PC-3 (cell line): ENCODE measurements around the gene TRPV6. TPM values are rescaled to one million over a fixed set of nuclear protein-coding genes. Genes with fewer than 3 reads are reported as not detected.

Source experiments
- ATAC-seq: fragments of 200-7000 bp; cut with Tn5 transposase; 2 replicates; pipeline ENCODE4 v1.9.1; 2020; ENCODE audit warnings: mild to moderate bottlenecking, moderate library complexity
- BruUV-seq: library from RNA; stranded (reverse); fragments of 400-500 nt; replicated peaks from 2 replicates; lab custom pipeline; 2021; lab: Mats Ljungman, UMichigan
- CTCF ChIA-PET: fragments of 300-600 bp; sonication (Branson Sonifier 250); formaldehyde crosslinking; loops from one replicate; lab custom pipeline; 2022; ENCODE audit warnings: antibody characterized with exemption; lab: Charles Lee
- POLR2A ChIA-PET: fragments of 300-600 bp; sonication (Branson Sonifier 250); formaldehyde crosslinking; loops from one replicate; lab custom pipeline; 2022; ENCODE audit warnings: antibody characterized with exemption; ENCODE audit not compliant: unreplicated experiment; lab: Charles Lee
- DNase-seq: peaks from one replicate; pipeline ENCODE4 v3.0.0-alpha.2; 2015
- H2AFZ ChIP-seq: fragments of 300-600 bp; sonication (generic); 2 replicates; pipeline ENCODE4 v1.6.0; 2016; ENCODE audit warnings: antibody characterized with exemption, low read length
- H3F3A ChIP-seq: fragments of 300-600 bp; sonication (generic); one replicate; pipeline ENCODE4 v1.6.0; 2017; ENCODE audit warnings: antibody characterized with exemption, low read length, control low read depth, mild to moderate bottlenecking; ENCODE audit not compliant: unreplicated experiment
- H3K27ac ChIP-seq: fragments of 300-600 bp; sonication (generic); 2 replicates; pipeline ENCODE4 v1.5.1; 2016; ENCODE audit warnings: mild to moderate bottlenecking, low read length
- H3K27me3 ChIP-seq: fragments of 300-600 bp; sonication (generic); 2 replicates; pipeline ENCODE4 v1.6.1; 2016; ENCODE audit warnings: low read length, mixed read lengths
- H3K36me3 ChIP-seq: fragments of 300-600 bp; sonication (generic); 2 replicates; pipeline ENCODE4 v1.6.1; 2016; ENCODE audit warnings: low read depth, mixed run types, low read length, mixed read lengths
- H3K4me1 ChIP-seq: fragments of 300-600 bp; sonication (generic); 2 replicates; pipeline ENCODE4 v1.5.1; 2016; ENCODE audit warnings: low read length; ENCODE audit not compliant: insufficient read depth
- H3K4me2 ChIP-seq: fragments of 300-600 bp; sonication (generic); 2 replicates; pipeline ENCODE4 v1.6.0; 2016; ENCODE audit warnings: low read length
- H3K4me3 ChIP-seq: fragments of 300-600 bp; sonication (generic); 2 replicates; pipeline ENCODE4 v1.5.1; 2016; ENCODE audit warnings: mild to moderate bottlenecking, low read length, mixed read lengths
- H3K79me2 ChIP-seq: fragments of 300-600 bp; sonication (generic); 2 replicates; pipeline ENCODE4 v1.6.1; 2017; ENCODE audit warnings: low read length, mixed read lengths
- H3K9ac ChIP-seq: fragments of 300-600 bp; sonication (generic); 2 replicates; pipeline ENCODE4 v1.6.0; 2016; ENCODE audit warnings: mild to moderate bottlenecking, low read length
- H3K9me2 ChIP-seq: fragments of 300-600 bp; sonication (generic); replicated peaks from 2 replicates; pipeline ENCODE4 v1.6.1; 2016; ENCODE audit warnings: mixed run types, low read length, mixed read lengths
- H3K9me3 ChIP-seq: fragments of 300-600 bp; sonication (generic); 2 replicates; pipeline ENCODE4 v1.6.1; 2016; ENCODE audit warnings: low read length, mixed read lengths
- H4K20me1 ChIP-seq: fragments of 300-600 bp; sonication (generic); 2 replicates; pipeline ENCODE4 v1.6.1; 2016; ENCODE audit warnings: low read length, mixed read lengths
- CTCF ChIP-seq: fragments of 300-600 bp; sonication (generic); conservative IDR thresholded peaks from 2 replicates; pipeline ENCODE4 v1.5.1; 2017; ENCODE audit warnings: antibody characterized with exemption, low read depth, mild to moderate bottlenecking, low read length
- EZH2 ChIP-seq: fragments of 300-600 bp; sonication (generic); IDR thresholded peaks from one replicate; pipeline ENCODE4 v1.6.1; 2017; ENCODE audit warnings: antibody characterized with exemption, mild to moderate bottlenecking, low read length; ENCODE audit not compliant: unreplicated experiment
- EZH2phosphoT487 ChIP-seq: fragments of 300-600 bp; sonication (generic); IDR thresholded peaks from 2 replicates; pipeline ENCODE4 v1.6.1; 2018; ENCODE audit warnings: mild to moderate bottlenecking, antibody characterized with exemption, low read length, borderline replicate concordance
- intact Hi-C: fragments of 100-400 bp; cut with micrococcal nuclease; formaldehyde crosslinking; loops from 2 replicates; pipeline ENCODE4 v1.9.0; 2023
- total RNA-seq: library from RNA; depleted of rRNA; stranded (reverse); fragments of >200 nt; gene quantifications from 2 replicates; pipeline ENCODE4 v1.2.3, GENCODE V29; 2014

TRPV6 gene
- total RNA-seq, 1 experiment from 2014 or later: 1.4 TPM

GRCh38 chr7:142915315-142915714 is 29.8 kb upstream of the TRPV6 start:
- Histone ChIP-seq H3K27me3 (peaks cover 73% of the 10 kb centered on the region), H3K9me2 (no peaks in the 10 kb centered on the region), H3K36me3 (no peaks in the 10 kb centered on the region), H3K79me2 (no peaks in the 10 kb centered on the region), H3F3A (no peaks in the 10 kb centered on the region), H3K27ac (no peak overlapping the region), H3K9ac (no peak overlapping the region), H3K4me2 (no peak overlapping the region), H3K4me1 (no peaks in the 10 kb centered on the region), H2AFZ (no peak overlapping the region), H3K4me3 (no peak overlapping the region), H4K20me1 (no peaks in the 10 kb centered on the region), H3K9me3 (no peaks in the 10 kb centered on the region)
- intact Hi-C loops: no loop called here
- ChIA-PET POLR2A (no interaction called here), CTCF (no interaction called here)
- TF ChIP-seq CTCF (no peak), EZH2 (no peak), EZH2phosphoT487 (no peak)
- no TSS peak for BruUV-seq
- ATAC-seq (no peak), DNase-seq (no peak)

- ATAC-seq (no peak), DNase-seq (no peak)
- no peaks in the 10 kb centered on the region for H3K36me3 ChIP-seq
- TF ChIP-seq CTCF: no peak
- TF ChIP-seq EZH2phosphoT487: no peak
- TF ChIP-seq EZH2: no peak
- no peaks in the 10 kb centered on the region for H3K9me2 ChIP-seq
- H2AFZ ChIP-seq: no peak overlapping the region
- no peak overlapping the region for H3K9ac ChIP-seq
- H4K20me1 ChIP-seq: no peaks in the 10 kb centered on the region
- no peak overlapping the region for H3K27ac ChIP-seq
- H3K27me3 ChIP-seq: peaks cover 69% of the 10 kb centered on the region
- ChIA-PET POLR2A (no interaction called here), CTCF (no interaction called here)
- no peaks in the 10 kb centered on the region for H3K79me2 ChIP-seq
- BruUV-seq: no TSS peak
- no peaks in the 10 kb centered on the region for H3F3A ChIP-seq
- intact Hi-C loops: no loop called here
- no peaks in the 10 kb centered on the region for H3K9me3 ChIP-seq
- no peak overlapping the region for H3K4me2 ChIP-seq
- H3K4me1 ChIP-seq: peaks cover 4% of the 10 kb centered on the region; the same call in 1 of the 2 replicates
- no peak overlapping the region for H3K4me3 ChIP-seq
These were observed 28.6 kb upstream of the TRPV6 start for GRCh38 chr7:142914121-142914520.

- Histone ChIP-seq H3K4me1 (peaks cover 4% of the 10 kb centered on the region; the same call in 1 of the 2 replicates), H3K79me2 (no peaks in the 10 kb centered on the region), H3K27ac (no peak overlapping the region), H3F3A (no peaks in the 10 kb centered on the region), H3K9me2 (no peaks in the 10 kb centered on the region), H3K36me3 (no peaks in the 10 kb centered on the region), H4K20me1 (no peaks in the 10 kb centered on the region), H3K27me3 (peaks cover 63% of the 10 kb centered on the region), H3K4me3 (no peak overlapping the region), H3K9me3 (no peaks in the 10 kb centered on the region), H3K9ac (no peak overlapping the region), H2AFZ (no peak overlapping the region), H3K4me2 (no peak overlapping the region)
- POLR2A ChIA-PET: no interaction called here
- TF ChIP-seq CTCF (no peak), EZH2phosphoT487 (no peak)
- DNase-seq (no peak), ATAC-seq (no peak)
- CTCF ChIA-PET: no interaction called here
- intact Hi-C loops: no loop called here
- BruUV-seq: no TSS peak
These were observed 28.0 kb upstream of the TRPV6 start for GRCh38 chr7:142913566-142913965.
